Trophoblast cell (in vitro differentiated cells and primary cell): Measurements from ENCODE around the gene INSYN2A.

ENCODE experiments used
- DNase-seq, 2 donors: peaks; one replicate each; pipeline ENCODE4 v3.0.0-alpha.2; 2016
- H2AFZ ChIP-seq: 2 replicates; pipeline ENCODE4 v1.6.1; 2013; ENCODE audit warnings: low read length, moderate library complexity, mild to moderate bottlenecking; ENCODE audit not compliant: insufficient read depth, poor library complexity
- H2AK5ac ChIP-seq: 2 replicates; pipeline ENCODE4 v1.6.1; 2013; ENCODE audit warnings: mild to moderate bottlenecking, low read length
- H2BK120ac ChIP-seq: 2 replicates; pipeline ENCODE4 v1.6.1; 2013; ENCODE audit warnings: low read length, mild to moderate bottlenecking, moderate library complexity; ENCODE audit not compliant: insufficient read depth, poor library complexity
- H2BK12ac ChIP-seq: 2 replicates; pipeline ENCODE4 v1.6.1; 2013; ENCODE audit warnings: mild to moderate bottlenecking, low read length, moderate library complexity
- H2BK5ac ChIP-seq: 2 replicates; pipeline ENCODE4 v1.6.1; 2013; ENCODE audit warnings: low read length, low read depth, moderate library complexity, mild to moderate bottlenecking; ENCODE audit not compliant: poor library complexity
- H3K14ac ChIP-seq: 2 replicates; pipeline ENCODE4 v1.6.1; 2013; ENCODE audit warnings: mild to moderate bottlenecking, low read length
- H3K18ac ChIP-seq: 2 replicates; pipeline ENCODE4 v1.6.1; 2013; ENCODE audit warnings: mild to moderate bottlenecking, low read length
- H3K23ac ChIP-seq: 2 replicates; pipeline ENCODE4 v1.6.1; 2013; ENCODE audit warnings: low read length
- H3K27ac ChIP-seq: 2 replicates; pipeline ENCODE4 v1.5.1; 2013; ENCODE audit warnings: low read depth, mild to moderate bottlenecking, inconsistent platforms, low read length, moderate library complexity
- H3K27me3 ChIP-seq: 2 replicates; pipeline ENCODE4 v1.6.1; 2013; ENCODE audit warnings: inconsistent platforms, mild to moderate bottlenecking, low read length, moderate library complexity; ENCODE audit not compliant: insufficient read depth
- H3K36me3 ChIP-seq, 2 experiments: 1 replicate in 1 of 2; 2 replicates in 1 of 2; pipeline ENCODE4 v1.6.1; 2013; ENCODE audit warnings: low read length in 2 of 2, mild to moderate bottlenecking in 2 of 2, moderate library complexity in 1 of 2; ENCODE audit not compliant: insufficient read depth in 2 of 2, control insufficient read depth in 1 of 2
- H3K4ac ChIP-seq: 2 replicates; pipeline ENCODE4 v1.6.1; 2013; ENCODE audit warnings: low read depth, mild to moderate bottlenecking, low read length, moderate library complexity
- H3K4me1 ChIP-seq, 2 experiments: 1 replicate in 1 of 2; 2 replicates in 1 of 2; pipeline ENCODE4 v1.6.1; 2013; ENCODE audit warnings: low read length in 2 of 2, mild to moderate bottlenecking in 2 of 2, moderate library complexity in 1 of 2; ENCODE audit not compliant: insufficient read depth in 2 of 2, control insufficient read depth in 1 of 2
- H3K4me2 ChIP-seq: 2 replicates; pipeline ENCODE4 v1.6.1; 2013; ENCODE audit warnings: inconsistent platforms, mild to moderate bottlenecking, low read length, moderate library complexity
- H3K4me3 ChIP-seq: 2 replicates; pipeline ENCODE4 v1.5.1; 2013; ENCODE audit warnings: mild to moderate bottlenecking, low read depth, low read length, inconsistent platforms
- H3K79me1 ChIP-seq: one replicate; pipeline ENCODE4 v1.6.1; 2013; ENCODE audit warnings: low read length
- H3K79me2 ChIP-seq: 2 replicates; pipeline ENCODE4 v1.6.1; 2013; ENCODE audit warnings: low read length, mild to moderate bottlenecking; ENCODE audit not compliant: control insufficient read depth, insufficient read depth, poor library complexity
- H3K9ac ChIP-seq: 2 replicates; pipeline ENCODE4 v1.6.1; 2013; ENCODE audit warnings: mild to moderate bottlenecking, low read length
- H3K9me3 ChIP-seq: 2 replicates; pipeline ENCODE4 v1.6.1; 2013; ENCODE audit warnings: low read depth, mild to moderate bottlenecking, control low read depth, inconsistent platforms, low read length; ENCODE audit not compliant: insufficient read depth
- H4K12ac ChIP-seq: 2 replicates; pipeline ENCODE4 v1.6.1; 2013; ENCODE audit warnings: low read depth, mild to moderate bottlenecking, low read length, moderate library complexity
- H4K8ac ChIP-seq: 2 replicates; pipeline ENCODE4 v1.6.1; 2013; ENCODE audit warnings: low read depth, mild to moderate bottlenecking, low read length, moderate library complexity
- H4K91ac ChIP-seq: one replicate; pipeline ENCODE4 v1.6.1; 2013; ENCODE audit warnings: low read depth, mild to moderate bottlenecking, low read length, moderate library complexity
- WGBS: extraction: QIAGEN DNeasy Blood & Tissue Kit; methylation state at CpG from one replicate; pipeline ENCODE4 v1.1.7; 2013; ENCODE audit warnings: missing lambda C conversion rate; ENCODE audit not compliant: insufficient read length, insufficient coverage; ENCODE audit errors: extremely low coverage; 5-methylcytosine and 5-hydroxymethylcytosine counted together

INSYN2A gene

GRCh38 chr10:127176649-127177048, 19.7 kb downstream of the INSYN2A start:
- no peak overlapping the region for H2BK12ac ChIP-seq
- H2BK120ac ChIP-seq: no peak overlapping the region
- H3K4me3 ChIP-seq: no peak overlapping the region
- WGBS: no CpG with 5 or more reads among the region's 16 CpGs
- no peak overlapping the region for H2AK5ac ChIP-seq
- no peak overlapping the region for H3K14ac ChIP-seq
- H3K27ac ChIP-seq: no peak overlapping the region
- H2BK5ac ChIP-seq: no peak overlapping the region
- no peak overlapping the region for H3K18ac ChIP-seq
- no peaks in the 10 kb centered on the region for H3K9me3 ChIP-seq
- H3K79me2 ChIP-seq: no peaks in the 10 kb centered on the region
- H4K8ac ChIP-seq: no peak overlapping the region
- H3K4me1 ChIP-seq: no peaks in the 10 kb centered on the region
- H3K4me2 ChIP-seq: no peak overlapping the region
- H3K79me1 ChIP-seq: no peaks in the 10 kb centered on the region
- peaks cover 2 to 5% of the 10 kb centered on the region in 2 experiments for H3K36me3 ChIP-seq
- no peaks in the 10 kb centered on the region for H3K27me3 ChIP-seq
- no peak overlapping the region for H3K23ac ChIP-seq
- H4K12ac ChIP-seq: no peak overlapping the region
- H3K9ac ChIP-seq: no peak overlapping the region
- H4K91ac ChIP-seq: no peak overlapping the region
- H3K4ac ChIP-seq: no peak overlapping the region
- DNase-seq: peak in 1 of 2 donors; percentile 10
- no peak overlapping the region for H2AFZ ChIP-seq

GRCh38 chr10:127175357-127176110, 20.9 kb downstream of the INSYN2A start:
- Histone ChIP-seq H2BK12ac (no peak overlapping the region), H4K12ac (no peak overlapping the region), H3K9me3 (no peaks in the 10 kb centered on the region), H2BK120ac (no peak overlapping the region), H3K14ac (no peak overlapping the region), H3K4me2 (no peak overlapping the region), H3K27me3 (no peaks in the 10 kb centered on the region), H3K79me2 (no peaks in the 10 kb centered on the region), H3K4me1 (no peaks in the 10 kb centered on the region), H3K4ac (no peak overlapping the region), H4K8ac (no peak overlapping the region), H2BK5ac (no peak overlapping the region), H3K27ac (no peak overlapping the region), H3K18ac (no peak overlapping the region), H3K23ac (no peak overlapping the region), H4K91ac (no peak overlapping the region), H3K4me3 (no peak overlapping the region), H3K36me3 (peaks cover 2 to 5% of the 10 kb centered on the region in 2 experiments), H3K79me1 (no peaks in the 10 kb centered on the region), H2AK5ac (no peak overlapping the region), H3K9ac (no peak overlapping the region), H2AFZ (no peak overlapping the region)
- DNase-seq: no peak
- no CpG with 5 or more reads among the region's 40 CpGs for WGBS

GRCh38 chr10:127174866-127175265, 21.5 kb downstream of the INSYN2A start:
- no peaks in the 10 kb centered on the region for H3K9me3 ChIP-seq
- WGBS: no CpG with 5 or more reads among the region's 8 CpGs

GRCh38 chr10:127168261-127168660, 28.1 kb downstream of the INSYN2A start:
- no peak overlapping the region for H3K23ac ChIP-seq
- H4K8ac ChIP-seq: no peak overlapping the region
- no peaks in the 10 kb centered on the region for H3K79me2 ChIP-seq
- no peak overlapping the region for H2BK120ac ChIP-seq
- H3K4me1 ChIP-seq: peaks cover 0 to under 1% of the 10 kb centered on the region in 2 experiments
- no peak overlapping the region for H2BK12ac ChIP-seq
- H3K4ac ChIP-seq: no peak overlapping the region
- H3K79me1 ChIP-seq: no peaks in the 10 kb centered on the region
- no peak for DNase-seq
- no peak overlapping the region for H4K12ac ChIP-seq
- 100% methylated on average over 1 of the region's 3 CpGs for WGBS
- no peak overlapping the region for H3K4me3 ChIP-seq
- no peaks in the 10 kb centered on the region for H3K27me3 ChIP-seq
- no peak overlapping the region for H3K14ac ChIP-seq
- H3K27ac ChIP-seq: no peak overlapping the region
- no peak overlapping the region for H4K91ac ChIP-seq
- no peak overlapping the region for H3K18ac ChIP-seq
- H3K36me3 ChIP-seq: peaks cover 0 to 2% of the 10 kb centered on the region in 2 experiments
- H3K4me2 ChIP-seq: no peak overlapping the region
- H2BK5ac ChIP-seq: no peak overlapping the region
- H2AFZ ChIP-seq: no peak overlapping the region
- H3K9me3 ChIP-seq: no peaks in the 10 kb centered on the region
- no peak overlapping the region for H3K9ac ChIP-seq
- H2AK5ac ChIP-seq: no peak overlapping the region

More at GRCh38 chr10:127174866-127175265, 21.5 kb downstream of the INSYN2A start:
- H3K27me3 ChIP-seq: no peaks in the 10 kb centered on the region
- no peaks in the 10 kb centered on the region for H3K79me1 ChIP-seq
- H3K9ac ChIP-seq: no peak overlapping the region
- H3K23ac ChIP-seq: no peak overlapping the region
- no peak overlapping the region for H2AK5ac ChIP-seq
- no peaks in the 10 kb centered on the region for H3K4me1 ChIP-seq
- H3K4ac ChIP-seq: no peak overlapping the region
- peaks cover 2 to 5% of the 10 kb centered on the region in 2 experiments for H3K36me3 ChIP-seq
- no peak overlapping the region for H2BK5ac ChIP-seq
- no peak overlapping the region for H3K4me3 ChIP-seq
- H4K12ac ChIP-seq: no peak overlapping the region
- H3K4me2 ChIP-seq: no peak overlapping the region
- H3K14ac ChIP-seq: no peak overlapping the region
- H4K91ac ChIP-seq: no peak overlapping the region
- H3K27ac ChIP-seq: no peak overlapping the region
- no peak overlapping the region for H2BK12ac ChIP-seq
- no peak for DNase-seq
- no peak overlapping the region for H2BK120ac ChIP-seq
- no peaks in the 10 kb centered on the region for H3K79me2 ChIP-seq
- no peak overlapping the region for H3K18ac ChIP-seq
- H2AFZ ChIP-seq: no peak overlapping the region
- H4K8ac ChIP-seq: no peak overlapping the region
